Lower lobe of right lung (tissue), 2 donors: ENCODE data around the gene CHI3L1. TPM values are rescaled to one million over a fixed set of nuclear protein-coding genes. Genes with fewer than 3 reads are reported as not detected.

Experiments
- ATAC-seq, 2 donors: fragments of 200-7000 bp; cut with Tn5 transposase; one replicate each; pipeline ENCODE4 v1.9.1; 2020 to 2022; ENCODE audit warnings: mild to moderate bottlenecking in 2 of 2, moderate library complexity in 2 of 2
- DNase-seq: peaks from one replicate; pipeline ENCODE4 v3.0.0-alpha.2; 2020
- H3K27ac ChIP-seq: fragments of 200-600 bp; one replicate; pipeline ENCODE4 v1.8.0; 2022
- H3K27me3 ChIP-seq: fragments of 200-600 bp; one replicate; pipeline ENCODE4 v1.8.0; 2022; ENCODE audit warnings: low read depth
- H3K36me3 ChIP-seq: fragments of 200-600 bp; one replicate; pipeline ENCODE4 v1.8.0; 2022; ENCODE audit warnings: mild to moderate bottlenecking
- H3K4me1 ChIP-seq: fragments of 200-600 bp; one replicate; pipeline ENCODE4 v1.8.0; 2022
- H3K4me3 ChIP-seq: fragments of 200-600 bp; one replicate; pipeline ENCODE4 v1.8.0; 2022; ENCODE audit warnings: mild to moderate bottlenecking
- H3K9me3 ChIP-seq: fragments of 200-600 bp; one replicate; pipeline ENCODE4 v1.8.0; 2022
- intact Hi-C: fragments of 100-400 bp; cut with DNase I; formaldehyde crosslinking; loops from one replicate; pipeline ENCODE4 v1.11.0; 2022
- total RNA-seq: library from RNA; stranded (reverse); fragmentation: NEBNext Ultra II Directional; extraction: Animal tissue kit (Norgen Biotek cat#: 25700); gene quantifications from one replicate; pipeline ENCODE4 v1.2.1, GENCODE V29; 2021
- TF ChIP-seq, protein P1 (sequence below): fragments of 200-600 bp; IDR thresholded peaks from one replicate; pipeline ENCODE4 v1.8.0; 2022; ENCODE audit warnings: antibody characterized with exemption, mild to moderate bottlenecking
- donor health status: DM: no; HTN: yes; CAD: no; lungs with severe emphysema.

Gene CHI3L1
- total RNA-seq, 1 donor from 2014 or later: 22.2 TPM

DNA sequence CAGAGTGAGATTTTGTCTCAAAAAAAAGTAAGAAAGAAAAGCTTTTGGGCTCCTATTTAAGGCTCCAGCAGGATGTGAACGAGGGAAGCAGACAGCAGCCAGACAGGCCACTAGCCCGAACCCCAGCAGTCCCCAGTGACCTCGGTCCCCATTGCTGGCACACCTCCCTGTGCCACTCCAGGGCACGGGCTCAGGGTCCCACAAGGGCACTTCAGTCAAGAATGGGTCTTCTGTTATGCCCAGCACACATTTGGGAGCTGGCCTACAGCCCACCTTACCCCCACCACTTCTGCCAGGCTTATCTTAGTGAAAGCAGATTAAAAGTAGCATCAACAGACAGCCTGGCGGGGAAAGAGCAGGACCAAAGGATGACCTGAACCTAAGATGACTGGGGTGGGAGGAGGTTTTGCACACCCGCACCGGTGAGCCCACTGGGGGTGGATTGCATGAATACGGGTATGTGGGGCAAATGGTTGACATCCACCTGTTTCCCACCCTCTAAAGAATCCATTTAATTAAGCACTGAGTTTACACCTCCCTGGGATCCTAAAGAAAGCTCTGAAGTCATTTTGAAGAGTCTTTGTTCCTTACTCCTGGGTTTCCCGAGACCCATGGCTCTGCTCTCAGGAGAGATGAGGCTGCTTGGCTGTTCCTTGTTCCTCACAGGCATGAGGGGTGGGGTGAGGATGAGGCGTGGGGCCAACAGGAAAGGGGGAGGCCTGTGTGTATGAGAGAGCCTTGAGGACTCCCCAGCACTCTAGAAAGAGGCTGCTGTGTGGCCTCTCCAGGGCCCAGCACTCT is 4.7 kb downstream of the CHI3L1 start:
- Histone ChIP-seq H3K27me3 (no peaks in the 10 kb centered on the region), H3K36me3 (no peaks in the 10 kb centered on the region), H3K4me1 (peaks cover 12% of the 10 kb centered on the region), H3K9me3 (no peaks in the 10 kb centered on the region), H3K27ac (no peak overlapping the region), H3K4me3 (no peak overlapping the region)
- no peak for ATAC-seq
- TF ChIP-seq, protein P1, sequence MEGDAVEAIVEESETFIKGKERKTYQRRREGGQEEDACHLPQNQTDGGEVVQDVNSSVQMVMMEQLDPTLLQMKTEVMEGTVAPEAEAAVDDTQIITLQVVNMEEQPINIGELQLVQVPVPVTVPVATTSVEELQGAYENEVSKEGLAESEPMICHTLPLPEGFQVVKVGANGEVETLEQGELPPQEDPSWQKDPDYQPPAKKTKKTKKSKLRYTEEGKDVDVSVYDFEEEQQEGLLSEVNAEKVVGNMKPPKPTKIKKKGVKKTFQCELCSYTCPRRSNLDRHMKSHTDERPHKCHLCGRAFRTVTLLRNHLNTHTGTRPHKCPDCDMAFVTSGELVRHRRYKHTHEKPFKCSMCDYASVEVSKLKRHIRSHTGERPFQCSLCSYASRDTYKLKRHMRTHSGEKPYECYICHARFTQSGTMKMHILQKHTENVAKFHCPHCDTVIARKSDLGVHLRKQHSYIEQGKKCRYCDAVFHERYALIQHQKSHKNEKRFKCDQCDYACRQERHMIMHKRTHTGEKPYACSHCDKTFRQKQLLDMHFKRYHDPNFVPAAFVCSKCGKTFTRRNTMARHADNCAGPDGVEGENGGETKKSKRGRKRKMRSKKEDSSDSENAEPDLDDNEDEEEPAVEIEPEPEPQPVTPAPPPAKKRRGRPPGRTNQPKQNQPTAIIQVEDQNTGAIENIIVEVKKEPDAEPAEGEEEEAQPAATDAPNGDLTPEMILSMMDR: no peak
- intact Hi-C loops: no loop called here
- no peak for DNase-seq

DNA sequence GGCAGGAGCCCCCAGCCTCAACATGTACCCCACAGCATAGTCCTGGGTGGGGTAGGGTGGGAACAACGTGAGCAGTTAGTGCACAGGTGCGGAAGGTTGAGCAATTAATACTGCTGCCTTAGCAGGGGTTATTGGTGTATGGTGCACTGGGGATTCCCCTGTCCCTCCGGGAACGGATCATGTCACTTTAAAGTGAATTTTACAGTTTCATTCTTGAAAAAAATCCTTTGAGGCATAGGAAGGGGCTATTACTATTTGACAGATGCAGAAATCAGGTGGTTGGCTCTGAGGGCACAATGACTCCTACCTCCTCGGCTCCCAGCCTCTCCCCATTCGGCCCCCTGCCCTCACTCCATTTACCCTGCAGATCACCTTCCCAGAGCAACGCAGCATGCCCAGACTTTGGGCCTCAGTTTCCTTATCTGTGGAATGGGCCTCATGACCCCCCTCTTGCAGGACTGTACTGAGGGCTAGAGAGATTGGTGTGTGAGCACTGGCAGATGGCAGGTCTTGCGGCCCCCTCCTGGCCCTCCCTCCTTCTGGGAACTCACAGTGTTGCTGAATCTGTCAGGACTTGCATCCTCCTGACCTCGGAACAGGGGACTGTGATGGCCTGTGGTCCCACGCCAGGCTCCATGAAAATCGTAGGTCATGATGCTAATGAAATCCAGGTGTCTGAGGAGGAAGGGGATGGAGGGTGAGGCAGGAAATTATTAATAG is 5.7 kb downstream of the CHI3L1 start:
- no peak for DNase-seq
- TF ChIP-seq, protein P1: no peak
- no peak overlapping the region for H3K27ac ChIP-seq
- H3K9me3 ChIP-seq: no peaks in the 10 kb centered on the region
- H3K4me1 ChIP-seq: peaks cover 14% of the 10 kb centered on the region
- H3K36me3 ChIP-seq: no peaks in the 10 kb centered on the region
- no peak overlapping the region for H3K4me3 ChIP-seq
- no peaks in the 10 kb centered on the region for H3K27me3 ChIP-seq
- ATAC-seq: no peak
- intact Hi-C loops: no loop called here

DNA sequence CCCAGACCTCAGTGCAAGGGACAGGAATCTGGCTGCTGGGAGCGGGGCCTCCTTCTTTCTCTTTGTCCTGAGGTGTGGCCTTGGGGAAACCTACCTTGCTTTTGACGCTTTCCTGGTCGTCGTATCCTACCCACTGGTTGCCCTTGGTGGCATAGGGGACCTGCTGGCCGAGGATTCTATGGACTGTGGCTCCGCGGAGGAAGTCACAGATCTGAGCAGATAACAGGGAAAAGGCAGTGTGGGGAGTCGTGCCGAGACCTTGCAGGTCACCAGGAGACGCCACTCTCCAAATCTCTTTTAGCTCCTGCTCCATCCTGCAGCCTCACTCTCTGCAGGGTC is 6.9 kb downstream of the CHI3L1 start:
- peaks cover 21% of the 10 kb centered on the region for H3K4me1 ChIP-seq
- H3K36me3 ChIP-seq: no peaks in the 10 kb centered on the region
- DNase-seq: no peak
- no peak for ATAC-seq
- H3K4me3 ChIP-seq: no peak overlapping the region
- H3K27me3 ChIP-seq: no peaks in the 10 kb centered on the region
- H3K9me3 ChIP-seq: no peaks in the 10 kb centered on the region
- TF ChIP-seq, protein P1: no peak
- intact Hi-C loops: no loop called here
- H3K27ac ChIP-seq: no peak overlapping the region

DNA sequence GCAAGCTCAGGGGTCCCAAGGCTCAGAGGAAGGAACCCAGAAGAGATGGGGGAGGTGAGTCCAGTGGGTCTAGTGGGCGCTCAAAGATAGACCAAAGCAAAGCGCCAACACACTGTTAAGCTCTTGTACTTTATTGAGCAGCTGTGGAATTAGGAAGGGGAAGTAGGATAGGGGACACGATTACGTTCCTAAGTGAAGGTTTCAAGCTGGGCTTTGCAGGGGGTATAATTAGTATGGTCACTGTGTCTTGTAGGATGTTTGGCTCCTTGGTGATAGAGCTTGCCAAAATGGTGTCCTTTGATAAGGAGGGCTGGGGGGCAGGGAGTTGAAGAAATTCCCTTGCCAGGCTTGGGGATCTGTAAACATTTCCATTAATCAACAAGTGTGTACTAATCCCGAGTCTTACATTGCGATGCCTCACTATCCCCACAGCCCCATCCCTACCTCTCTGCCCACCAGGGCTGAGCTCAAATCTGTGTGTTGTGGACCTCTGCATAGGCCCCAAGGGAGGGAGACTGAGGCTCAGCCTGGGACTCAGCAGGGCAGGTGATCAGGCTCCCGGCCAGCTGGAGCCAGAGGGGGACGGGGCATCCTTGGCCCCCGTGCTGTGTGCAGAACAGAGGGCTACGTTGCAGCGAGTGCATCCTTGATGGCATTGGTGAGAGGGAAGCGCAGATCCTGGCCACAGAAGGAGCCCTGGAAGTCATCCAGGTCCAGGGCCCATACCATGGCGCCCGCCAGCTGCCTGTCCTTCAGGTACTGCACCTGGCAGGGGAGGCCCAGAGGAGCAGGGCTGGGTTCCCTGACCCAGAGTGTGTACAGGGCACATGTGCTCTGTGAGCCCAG is 7.5 kb downstream of the CHI3L1 start:
- peaks cover 21% of the 10 kb centered on the region for H3K4me1 ChIP-seq
- H3K27me3 ChIP-seq: no peaks in the 10 kb centered on the region
- no peak overlapping the region for H3K4me3 ChIP-seq
- TF ChIP-seq, protein P1: no peak
- no peak overlapping the region for H3K27ac ChIP-seq
- no peaks in the 10 kb centered on the region for H3K36me3 ChIP-seq
- intact Hi-C loops: no loop called here
- DNase-seq: no peak
- H3K9me3 ChIP-seq: no peaks in the 10 kb centered on the region
- ATAC-seq: no peak

DNA sequence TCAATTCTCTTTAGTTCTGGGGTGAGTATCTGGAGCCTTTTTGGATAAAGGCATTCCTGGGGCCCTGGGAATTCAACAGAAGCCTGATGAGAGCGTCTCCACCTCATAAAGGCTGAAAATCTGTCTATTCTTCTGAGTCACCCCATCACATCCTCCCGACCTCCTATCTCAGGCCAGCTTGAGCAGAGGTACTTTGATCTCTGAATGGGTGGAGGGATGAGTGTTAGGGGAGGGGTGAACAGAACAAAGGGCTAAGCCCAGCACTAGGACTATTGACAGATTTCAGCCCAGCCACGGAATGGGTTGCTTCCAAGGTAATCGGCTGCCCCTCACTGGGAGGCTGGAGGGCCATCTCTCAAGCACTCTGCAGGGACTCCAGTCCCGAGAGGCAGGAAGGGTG is 8.4 kb downstream of the CHI3L1 start:
- intact Hi-C loops: no loop called here
- no peaks in the 10 kb centered on the region for H3K9me3 ChIP-seq
- no peak for DNase-seq
- H3K36me3 ChIP-seq: no peaks in the 10 kb centered on the region
- no peak overlapping the region for H3K27ac ChIP-seq
- H3K4me3 ChIP-seq: no peak overlapping the region
- peaks cover 21% of the 10 kb centered on the region for H3K4me1 ChIP-seq
- H3K27me3 ChIP-seq: no peaks in the 10 kb centered on the region
- TF ChIP-seq, protein P1: no peak
- ATAC-seq: no peak
